Fibroblast of the aortic adventitia (primary cell): ENCODE results near the gene PLD1. TPM values are rescaled to one million over a fixed set of nuclear protein-coding genes. Genes with fewer than 3 reads are reported as not detected.

Source experiments
- DNase-seq: peaks from one replicate; pipeline ENCODE4 v3.0.0-alpha.2; 2010; ENCODE audit warnings: low read depth
- H3K4me3 ChIP-seq: 2 replicates; pipeline ENCODE4 v1.5.1; 2011; ENCODE audit warnings: low read depth, mild to moderate bottlenecking, control low read depth, low read length, moderate library complexity
- total RNA-seq: library from RNA; depleted of rRNA; stranded (reverse); fragments of >200 nt; gene quantifications from 2 replicates; pipeline ENCODE4 v1.2.3, GENCODE V29; 2012; ENCODE audit warnings: low replicate concordance
- TF ChIP-seq, protein P1 (sequence below): IDR thresholded peaks from 2 replicates; pipeline ENCODE4 v1.5.1; 2011; ENCODE audit warnings: mild to moderate bottlenecking, low read length, control low read depth, inconsistent platforms; ENCODE audit not compliant: insufficient read depth

Gene PLD1
- total RNA-seq, 1 donor = 23.1 TPM

DNA sequence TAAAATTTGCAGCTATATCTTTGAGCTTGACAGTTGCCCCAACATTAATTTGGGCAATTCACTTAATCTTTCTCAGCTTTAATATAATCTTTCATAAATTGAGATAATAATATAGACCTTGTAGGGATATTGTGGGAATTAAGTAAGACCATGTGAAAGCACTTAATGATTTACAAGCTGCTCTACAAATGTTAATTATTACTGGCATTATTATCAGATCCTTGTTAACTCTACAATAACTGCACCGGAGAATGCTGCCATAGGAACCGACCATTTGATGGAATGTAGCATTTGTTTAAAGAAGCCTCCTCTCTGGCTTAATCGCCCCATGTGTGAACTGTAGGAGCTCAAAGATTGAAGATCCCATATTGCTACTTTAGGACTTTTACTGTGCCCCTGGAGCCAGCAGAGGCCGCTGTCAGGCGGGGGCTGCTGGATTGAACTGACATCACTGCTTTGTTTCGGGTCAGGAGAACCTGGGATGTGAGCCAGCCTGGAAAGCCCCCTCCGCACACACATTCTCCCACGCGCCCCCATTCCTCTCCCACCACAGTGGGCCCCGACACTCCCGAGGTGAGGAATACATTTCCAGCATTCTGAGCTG lies 195.9 kb downstream of the PLD1 start:
- no peak for DNase-seq
- TF ChIP-seq, protein P1, sequence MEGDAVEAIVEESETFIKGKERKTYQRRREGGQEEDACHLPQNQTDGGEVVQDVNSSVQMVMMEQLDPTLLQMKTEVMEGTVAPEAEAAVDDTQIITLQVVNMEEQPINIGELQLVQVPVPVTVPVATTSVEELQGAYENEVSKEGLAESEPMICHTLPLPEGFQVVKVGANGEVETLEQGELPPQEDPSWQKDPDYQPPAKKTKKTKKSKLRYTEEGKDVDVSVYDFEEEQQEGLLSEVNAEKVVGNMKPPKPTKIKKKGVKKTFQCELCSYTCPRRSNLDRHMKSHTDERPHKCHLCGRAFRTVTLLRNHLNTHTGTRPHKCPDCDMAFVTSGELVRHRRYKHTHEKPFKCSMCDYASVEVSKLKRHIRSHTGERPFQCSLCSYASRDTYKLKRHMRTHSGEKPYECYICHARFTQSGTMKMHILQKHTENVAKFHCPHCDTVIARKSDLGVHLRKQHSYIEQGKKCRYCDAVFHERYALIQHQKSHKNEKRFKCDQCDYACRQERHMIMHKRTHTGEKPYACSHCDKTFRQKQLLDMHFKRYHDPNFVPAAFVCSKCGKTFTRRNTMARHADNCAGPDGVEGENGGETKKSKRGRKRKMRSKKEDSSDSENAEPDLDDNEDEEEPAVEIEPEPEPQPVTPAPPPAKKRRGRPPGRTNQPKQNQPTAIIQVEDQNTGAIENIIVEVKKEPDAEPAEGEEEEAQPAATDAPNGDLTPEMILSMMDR = peak; percentile 46
- no peak overlapping the region for H3K4me3 ChIP-seq

DNA sequence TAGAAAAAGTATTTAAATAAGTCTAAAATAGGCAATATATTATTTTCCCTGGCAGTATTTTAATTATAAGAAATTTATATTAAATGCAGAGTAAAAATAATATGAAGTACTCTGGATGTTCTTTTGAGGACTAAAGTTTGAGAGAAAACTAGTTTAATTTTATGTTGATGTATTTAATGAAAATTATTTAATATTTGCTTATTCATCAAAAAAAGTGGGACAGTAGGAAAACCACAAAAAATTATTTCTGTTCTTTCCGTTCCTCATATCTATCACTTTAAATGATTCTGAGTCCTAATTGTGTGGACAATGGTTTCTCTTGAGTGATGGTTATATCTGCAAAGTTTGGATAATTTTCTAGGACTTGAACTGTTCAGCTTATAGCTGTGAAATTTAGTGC lies 202.8 kb downstream of the PLD1 start:
- H3K4me3 ChIP-seq = no peak overlapping the region
- TF ChIP-seq, protein P1 = no peak
- DNase-seq = no peak

DNA sequence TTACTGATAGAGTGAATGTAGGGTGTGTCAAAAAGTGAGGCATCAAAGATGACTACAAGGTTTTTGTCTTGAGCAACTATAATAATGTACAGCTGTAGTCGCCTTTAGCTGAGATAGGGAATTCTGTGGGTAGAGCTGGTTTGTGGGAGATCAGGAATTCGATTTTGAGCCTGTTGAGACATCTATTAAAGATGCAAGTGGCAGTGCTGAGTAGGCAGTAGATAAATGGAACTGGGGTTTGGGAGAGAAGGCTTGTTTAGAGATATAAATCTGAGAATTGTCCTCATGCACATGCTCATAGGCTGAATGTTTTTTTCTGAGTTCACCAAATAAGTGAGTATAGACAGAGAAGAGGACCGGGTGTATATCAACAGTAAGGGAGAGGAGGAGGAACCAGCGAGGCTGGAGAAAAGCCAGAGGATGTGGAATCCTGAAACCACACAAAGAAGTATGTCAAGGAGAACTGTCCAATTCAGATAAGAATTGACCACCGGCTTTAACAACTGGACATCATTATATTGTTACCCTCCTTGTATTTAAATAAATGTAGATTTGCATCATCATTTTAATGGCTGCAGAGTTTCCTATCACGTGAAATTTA lies 204.0 kb downstream of the PLD1 start:
- DNase-seq = peak; percentile 36
- no peak overlapping the region for H3K4me3 ChIP-seq
- TF ChIP-seq, protein P1 = no peak

DNA sequence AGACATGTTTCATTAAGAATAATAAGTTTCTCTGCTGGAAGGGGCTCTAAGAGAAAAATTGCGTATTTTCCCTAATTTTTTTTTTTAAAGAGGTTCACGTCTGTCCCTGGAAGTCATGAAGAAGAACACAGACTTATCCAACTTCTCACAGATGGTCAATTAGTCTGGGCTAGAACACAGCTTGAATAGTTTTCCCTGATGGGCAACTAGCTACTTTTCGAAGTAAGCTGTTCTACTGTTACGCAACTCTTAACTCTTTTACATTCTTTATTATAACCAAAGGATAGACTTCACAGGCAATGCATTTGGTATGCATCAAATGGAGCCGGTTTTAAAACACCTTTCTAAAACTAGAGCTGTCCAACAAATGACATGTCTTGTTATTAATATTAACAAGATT lies 205.9 kb downstream of the PLD1 start:
- no peak overlapping the region for H3K4me3 ChIP-seq
- TF ChIP-seq, protein P1 = no peak
- no peak for DNase-seq

DNA sequence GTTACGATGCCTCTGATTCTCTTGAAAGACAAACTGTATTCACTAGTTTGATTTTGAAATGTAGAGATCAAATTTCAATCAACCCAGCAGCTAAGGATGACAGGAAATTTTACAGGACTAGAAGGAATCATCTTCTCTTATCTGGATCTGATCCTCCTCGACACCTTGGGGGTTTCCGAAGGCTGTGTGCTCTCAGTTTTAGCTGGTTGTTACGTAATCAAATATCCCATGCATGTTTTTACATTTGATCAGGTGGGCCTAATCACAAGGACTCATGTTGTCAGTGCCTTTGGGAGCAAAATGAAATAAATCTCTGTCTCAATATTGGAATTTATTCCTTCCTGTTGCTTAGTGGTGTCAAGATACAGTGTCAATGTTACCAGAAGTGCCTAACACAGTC lies 208.2 kb downstream of the PLD1 start:
- no peak overlapping the region for H3K4me3 ChIP-seq
- TF ChIP-seq, protein P1 = no peak
- DNase-seq = no peak

DNA sequence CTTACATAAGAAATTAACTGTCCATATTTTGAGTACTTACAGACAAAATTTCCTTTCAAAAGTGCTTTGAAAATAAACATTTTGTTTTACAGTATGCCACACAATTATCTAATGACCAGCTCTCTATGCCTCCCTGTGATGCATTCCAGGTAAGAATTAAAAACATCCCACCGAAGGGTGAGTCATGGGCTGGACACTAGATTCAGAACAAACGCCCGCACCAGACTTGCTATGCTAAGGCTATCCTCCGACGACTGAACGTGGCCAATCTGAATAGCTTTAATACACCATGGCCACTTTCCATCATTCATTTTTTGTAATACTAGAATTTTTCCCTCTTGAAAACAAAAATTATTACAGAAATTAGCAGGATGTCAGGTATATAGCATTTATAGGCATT lies 210.3 kb downstream of the PLD1 start:
- no peak overlapping the region for H3K4me3 ChIP-seq
- no peak for DNase-seq
- TF ChIP-seq, protein P1 = no peak

DNA sequence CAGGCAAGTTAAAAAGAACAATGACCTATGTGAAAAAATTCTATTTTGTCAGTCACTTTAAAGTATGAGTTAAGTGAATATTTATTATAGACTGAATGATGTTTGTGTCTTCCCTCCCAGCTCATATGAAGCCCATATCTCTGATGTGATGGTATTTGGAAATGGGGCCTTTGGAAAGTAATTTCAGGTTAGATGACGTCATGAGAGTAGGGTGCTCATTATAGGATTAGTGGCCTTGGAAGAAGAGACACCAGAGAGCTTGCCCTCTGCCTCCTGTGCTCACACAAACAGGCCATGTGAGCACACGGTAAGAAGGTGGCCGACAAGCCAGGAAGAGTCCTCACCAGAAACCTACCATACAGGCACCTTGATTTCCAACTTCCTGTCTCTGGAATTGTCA lies 211.3 kb downstream of the PLD1 start:
- TF ChIP-seq, protein P1 = no peak
- DNase-seq = no peak
- no peak overlapping the region for H3K4me3 ChIP-seq
